Measurements from ENCODE around the gene MCUR1.
"Not testable (repeated sequence)": the region's sequence is repeated elsewhere in the genome, so short reads cannot be mapped to it uniquely, and the experiment has no call there.

The MCUR1 gene

GRCh38 chr6:13776602-13777001, 37.8 kb downstream of the MCUR1 start:
- no peak for DNase-seq (ENCODE audit: low read depth)

DNA sequence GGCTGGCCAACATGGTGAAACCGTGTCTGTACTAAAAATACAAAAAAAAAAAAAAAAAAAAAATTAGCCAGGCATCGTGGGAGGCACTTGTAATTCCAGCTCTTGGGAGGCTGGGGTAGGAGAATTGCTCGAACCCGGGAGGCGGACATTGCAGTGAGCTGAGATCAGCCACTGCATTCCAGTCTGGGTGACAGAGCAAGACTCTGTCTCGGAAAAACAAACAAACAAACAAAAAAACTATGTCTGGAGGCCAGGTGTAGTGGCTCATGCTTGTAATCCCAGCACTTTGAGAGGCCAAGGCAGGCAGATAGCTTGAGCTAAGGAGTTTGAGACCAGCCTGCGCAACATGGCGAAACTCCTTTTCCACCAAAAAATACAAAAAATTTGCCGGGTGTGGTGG, 38.9 kb downstream of the MCUR1 start:
- not testable (repeated sequence) for DNase-seq (ENCODE audit: low read depth)

DNA sequence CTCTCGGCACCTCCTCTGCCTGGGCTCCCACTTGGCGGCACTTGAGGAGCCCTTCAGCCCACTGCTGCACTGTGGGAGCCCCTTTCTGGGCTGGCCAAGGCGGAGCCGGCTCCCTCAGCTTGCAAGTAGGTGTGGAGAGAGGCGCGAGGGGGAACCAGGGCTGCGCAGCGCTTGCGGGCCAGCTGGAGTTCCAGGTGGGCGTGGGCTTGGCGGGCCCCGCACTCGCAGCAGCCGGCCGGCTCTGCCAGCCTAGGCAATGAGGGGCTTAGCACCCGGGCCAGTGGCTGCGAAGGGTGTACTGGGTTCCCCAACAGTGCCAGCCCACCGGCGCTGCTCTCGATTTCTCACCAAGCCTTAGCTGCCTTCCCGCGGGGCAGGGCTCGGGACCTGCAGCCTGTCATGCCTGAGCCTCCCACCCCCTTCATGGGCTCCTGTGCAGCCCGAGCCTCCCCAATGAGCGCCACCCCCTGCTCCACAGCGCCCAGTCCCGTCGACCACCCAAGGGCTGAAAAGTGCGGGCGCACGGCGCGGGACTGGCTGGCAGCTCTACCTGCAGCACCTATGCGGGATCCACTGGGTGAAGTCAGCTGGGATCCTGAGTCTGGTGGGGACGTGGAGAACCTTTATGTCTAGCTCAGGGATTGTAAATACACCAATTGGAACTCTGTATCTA, 41.9 kb downstream of the MCUR1 start:
- not testable (repeated sequence) for DNase-seq (ENCODE audit: low read depth)

- no peak for DNase-seq (ENCODE audit: low read depth)
Observed at GRCh38 chr6:13769655-13770053, 44.7 kb downstream of the MCUR1 start.

DNA sequence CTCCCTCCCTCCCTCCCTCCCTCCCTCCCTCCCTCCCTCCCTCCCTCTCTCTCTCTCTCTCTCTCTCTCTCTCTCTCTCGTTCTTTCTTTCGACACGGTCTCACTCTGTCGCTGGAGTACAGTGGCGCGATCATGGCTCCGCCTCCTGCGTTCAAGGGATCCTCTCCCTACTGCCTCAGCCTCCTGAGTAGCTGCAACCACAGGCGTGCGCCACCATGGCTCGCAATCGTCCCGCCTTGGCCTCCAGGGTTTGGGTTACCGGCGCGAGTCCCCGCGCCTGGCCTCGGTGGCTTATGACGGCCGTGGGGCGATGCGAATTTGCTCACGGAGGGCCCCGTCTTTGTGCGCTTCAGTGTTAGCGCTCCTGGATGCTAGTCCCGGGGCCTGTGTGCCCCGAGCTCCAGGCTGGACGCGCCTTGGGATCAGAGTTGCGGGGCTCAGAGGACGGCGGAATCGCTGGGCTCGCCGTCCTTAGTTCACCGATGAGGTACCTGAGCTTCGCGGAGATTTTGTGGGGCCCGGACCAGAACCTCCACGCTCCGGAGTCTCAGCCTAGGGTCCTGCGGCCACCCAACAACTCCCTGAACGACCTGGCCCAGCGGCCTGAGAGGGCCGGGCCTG, 45.2 kb downstream of the MCUR1 start:
- DNase-seq (ENCODE audit: low read depth) = no peak

DNA sequence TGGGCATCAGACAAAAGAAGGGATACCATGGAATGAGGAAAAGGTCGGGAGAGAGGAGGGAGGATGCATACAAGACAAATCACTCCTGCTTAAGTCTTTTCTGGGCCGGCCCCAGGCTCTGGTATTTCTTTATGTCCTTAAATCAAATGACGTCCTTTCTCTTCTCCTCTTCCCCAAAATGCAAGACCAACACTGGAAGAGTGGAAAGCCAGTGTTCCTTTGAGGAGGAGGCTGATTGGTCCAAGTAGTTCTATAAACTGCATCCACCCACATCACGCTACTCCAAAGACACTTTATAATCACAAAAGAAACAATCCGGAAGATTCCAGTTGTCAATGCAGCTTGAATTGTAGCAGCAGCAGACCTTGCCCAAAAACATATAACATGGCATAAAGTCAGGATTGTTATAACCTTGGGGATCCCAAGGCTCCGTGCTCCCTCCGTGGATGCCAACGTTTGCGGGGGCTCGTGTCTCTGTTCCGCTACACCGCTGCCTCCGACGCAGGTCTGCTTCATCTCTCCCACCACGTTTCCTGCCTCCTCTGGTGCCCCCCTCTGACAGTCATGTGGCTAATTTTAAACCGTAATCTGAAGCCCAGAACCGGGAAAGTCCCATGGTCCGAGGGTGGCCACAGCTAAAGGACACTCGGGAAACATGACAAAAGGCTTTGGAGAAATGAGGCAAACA, 47.1 kb downstream of the MCUR1 start:
- peak; percentile 57 for DNase-seq (ENCODE audit: low read depth)

DNA sequence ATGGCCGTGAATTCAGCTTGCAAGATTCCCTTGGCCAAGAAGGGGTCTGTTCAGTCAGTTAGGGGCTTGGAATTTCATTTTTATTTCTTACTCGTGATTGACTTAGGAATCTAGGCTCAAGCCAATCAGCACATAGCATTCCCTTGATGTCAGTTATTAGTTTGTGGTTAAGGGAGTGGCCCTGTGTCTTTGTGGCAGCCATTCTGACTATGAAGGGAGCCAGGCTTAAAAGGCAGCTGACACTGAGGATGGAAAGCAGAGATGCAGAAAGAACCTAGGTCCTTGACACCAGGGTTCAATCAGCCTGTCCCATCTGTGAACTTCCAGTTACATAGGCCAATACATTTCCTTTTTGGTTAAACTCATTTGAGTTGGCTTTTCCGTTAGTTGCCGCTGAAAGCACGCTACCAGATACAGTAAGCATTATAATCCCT, 48.1 kb downstream of the MCUR1 start:
- DNase-seq (ENCODE audit: low read depth) = peak; percentile 59

- DNase-seq (ENCODE audit: low read depth) = peak; percentile 11
Observed at GRCh38 chr6:13765570-13765969, 48.8 kb downstream of the MCUR1 start.

DNA sequence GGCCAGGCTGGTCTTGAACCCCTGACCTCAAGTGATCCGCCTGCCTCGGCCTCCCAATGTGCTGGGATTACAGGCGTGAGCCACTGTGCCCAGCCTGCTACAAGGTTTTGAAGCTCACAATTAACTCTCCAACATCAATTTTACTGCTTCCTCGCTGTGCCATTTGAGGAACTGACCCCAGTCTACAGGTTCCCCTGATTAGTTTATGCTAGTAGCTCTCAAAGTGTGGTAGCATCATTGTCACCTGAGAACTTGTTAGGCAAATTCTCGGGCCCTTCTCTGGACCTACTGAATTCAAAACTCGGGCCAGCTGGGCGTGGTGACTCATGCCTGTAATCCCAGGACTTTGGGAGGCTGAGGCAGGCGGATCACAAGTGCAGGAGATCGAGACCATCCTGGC, 49.4 kb downstream of the MCUR1 start:
- DNase-seq (ENCODE audit: low read depth) = no peak

- no peak for DNase-seq (ENCODE audit: low read depth)
Observed at GRCh38 chr6:13763740-13764381, 50.5 kb downstream of the MCUR1 start.

DNA sequence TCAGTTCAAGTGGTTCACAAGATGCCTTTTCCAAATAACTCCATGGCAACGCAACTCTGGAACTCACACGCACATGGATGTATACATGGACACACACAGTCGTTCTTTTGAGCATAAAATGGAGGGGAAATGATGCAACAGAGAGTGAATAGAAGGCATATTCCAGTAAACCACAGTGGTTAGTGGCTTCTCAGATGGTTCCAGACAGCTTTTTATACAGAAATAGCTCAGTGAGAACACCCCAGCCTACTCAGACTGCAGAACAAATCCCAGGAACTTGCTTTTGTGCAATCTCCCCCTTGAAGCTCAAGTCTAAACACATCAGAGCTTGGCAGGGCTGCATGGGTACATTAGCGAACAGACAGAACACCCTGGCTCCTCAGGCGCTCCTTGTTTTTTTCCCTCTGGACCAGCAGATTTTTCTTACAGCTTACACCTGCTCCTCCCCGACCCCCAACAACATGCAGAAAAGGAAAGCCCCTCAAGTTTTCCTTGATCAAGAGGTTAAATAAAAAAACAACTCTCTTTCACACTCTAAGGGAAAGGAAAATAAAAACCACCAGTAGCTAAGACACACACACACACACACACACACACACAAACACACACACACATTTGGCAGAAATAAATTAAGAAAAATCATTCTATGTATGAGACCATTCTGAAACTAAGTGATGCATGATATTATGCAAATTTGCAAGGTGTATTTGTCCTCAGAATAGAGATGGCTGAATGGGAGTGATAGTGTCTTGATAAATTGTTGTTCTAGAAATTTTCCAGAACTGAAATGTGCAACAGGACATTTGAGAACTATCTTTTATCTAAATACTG, 51.5 kb downstream of the MCUR1 start:
- peak; percentile 30 for DNase-seq (ENCODE audit: low read depth)

GRCh38 chr6:13761361-13762036, 52.9 kb downstream of the MCUR1 start:
- no peak for DNase-seq (ENCODE audit: low read depth)

DNA sequence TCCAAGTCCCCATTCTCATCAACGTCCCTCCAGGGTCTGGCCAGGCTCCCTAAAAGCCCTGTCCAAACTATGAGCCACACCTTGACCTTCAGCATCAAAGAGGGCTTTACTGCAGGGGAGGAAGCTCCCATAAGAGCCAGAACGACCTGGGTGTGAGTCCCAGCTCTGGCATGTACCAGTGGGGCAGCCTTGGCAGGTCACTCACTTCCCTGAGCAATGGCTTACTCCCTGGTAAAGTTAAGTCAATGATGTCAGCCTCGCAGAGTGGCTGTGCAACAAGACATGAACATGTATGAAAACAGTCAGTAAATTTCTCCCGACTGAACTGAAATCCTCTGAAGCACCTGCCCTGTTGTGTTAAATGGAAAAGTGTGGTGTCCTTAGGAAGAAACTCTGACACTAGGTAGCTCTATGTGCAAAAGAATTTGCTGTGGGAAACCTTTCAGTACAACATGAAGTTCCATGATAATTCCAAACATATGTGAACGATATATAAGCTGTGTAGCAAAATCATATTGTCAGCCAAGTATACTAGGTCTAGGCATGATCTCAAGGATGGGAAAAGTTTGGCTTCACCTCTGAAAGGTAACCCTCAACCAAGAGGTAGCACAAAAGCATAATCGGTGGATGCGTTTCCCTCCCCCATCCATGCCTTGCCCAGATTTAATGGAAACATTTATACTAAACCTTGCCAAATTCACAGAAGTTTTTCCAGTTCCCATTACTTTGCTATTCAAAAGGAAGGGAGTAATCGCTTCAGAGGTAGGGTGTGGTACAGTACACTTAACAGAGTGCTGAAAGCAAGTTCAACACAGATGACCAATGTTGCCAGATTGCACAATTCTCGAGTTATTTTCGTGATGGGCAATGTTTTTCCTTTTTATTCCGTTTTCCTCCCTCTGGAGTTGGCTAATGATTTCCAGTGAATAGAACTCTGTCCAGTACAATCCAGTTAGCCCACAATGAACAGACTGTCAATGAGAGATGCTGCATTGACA, 53.8 kb downstream of the MCUR1 start:
- peak; percentile 11 for DNase-seq (ENCODE audit: low read depth)

- no peak for DNase-seq (ENCODE audit: low read depth)
Observed at GRCh38 chr6:13759025-13759424, 55.3 kb downstream of the MCUR1 start.

- no peak for DNase-seq (ENCODE audit: low read depth)
Observed at GRCh38 chr6:13754644-13755043, 59.7 kb downstream of the MCUR1 start.

DNA sequence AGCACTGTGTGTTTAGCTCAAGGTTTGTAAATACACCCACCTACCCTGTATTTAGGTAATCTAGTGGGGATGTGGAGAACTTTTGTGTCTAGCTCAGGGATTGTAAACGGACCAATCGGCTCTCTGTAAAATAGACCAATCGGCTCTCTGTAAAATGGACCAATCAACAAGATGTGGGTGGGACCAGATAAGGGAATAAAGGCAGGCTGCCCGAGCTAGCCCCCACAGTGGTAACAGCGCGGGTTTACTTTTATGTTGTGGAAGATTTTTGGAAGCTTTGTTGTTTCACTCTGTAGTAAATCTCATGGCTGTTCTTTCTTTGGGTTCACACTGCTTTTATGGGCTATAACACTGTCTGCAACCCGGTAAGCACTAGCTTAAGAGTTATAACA, 70.6 kb downstream of the MCUR1 start:
- no peak for DNase-seq (ENCODE audit: low read depth)

- DNase-seq (ENCODE audit: low read depth) = no peak
Observed at GRCh38 chr6:13742961-13743735, 71.2 kb downstream of the MCUR1 start.

DNA sequence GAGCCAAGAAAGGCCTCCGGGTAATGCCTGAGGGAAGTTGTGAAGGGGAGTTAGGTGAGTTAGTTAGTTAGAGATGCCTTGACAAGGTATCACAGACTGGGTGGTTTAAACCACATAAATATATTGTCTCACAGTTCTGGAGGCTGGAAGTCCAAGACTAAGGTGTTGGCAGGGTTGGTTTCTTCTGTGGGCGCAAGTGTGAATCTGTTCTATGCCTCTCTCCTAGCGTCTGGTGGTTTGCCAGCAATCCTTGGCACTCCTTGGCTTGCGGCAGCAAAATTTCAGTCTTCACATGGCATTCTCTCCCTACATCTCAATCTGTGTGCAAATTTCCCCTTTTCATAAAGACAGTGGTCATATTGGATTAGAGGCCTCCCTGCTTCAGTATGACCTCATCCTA, 73.0 kb downstream of the MCUR1 start:
- no peak for DNase-seq (ENCODE audit: low read depth)

Data from ELR (cell line).